Measurements from ENCODE around the gene GRID1. TPM values are rescaled to one million over a fixed set of nuclear protein-coding genes. Genes with fewer than 3 reads are reported as not detected.

The GRID1 gene
- total RNA-seq, 1 donor from 2014 or later: 0.75 TPM

DNA sequence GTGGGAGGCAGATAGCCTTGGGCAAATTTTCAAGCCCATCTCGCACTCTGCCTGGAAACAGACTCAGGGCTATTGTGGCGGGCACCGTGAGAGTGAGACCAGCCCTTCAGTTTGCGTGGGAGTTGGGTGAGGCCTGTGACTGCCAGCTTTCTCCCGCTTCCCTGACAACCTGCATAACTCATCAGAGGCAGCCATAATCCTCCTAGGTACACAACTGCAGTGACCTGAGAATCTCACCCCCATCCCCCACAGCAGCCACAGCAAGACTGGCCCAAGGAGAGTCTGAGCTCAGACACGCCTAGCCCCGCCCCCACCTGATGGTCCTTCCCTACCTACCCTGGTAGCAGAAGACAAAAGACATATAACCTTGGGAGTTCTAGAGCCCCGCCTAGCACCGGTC, 275.4 kb downstream of the GRID1 start:
- DNase-seq (ENCODE audit: low read depth) (no peak), FAIRE-seq (no peak)
- H2AFZ ChIP-seq (ENCODE audit: low read depth, low read length): no peak overlapping the region
- H3K4me1 Mint-ChIP-seq (ENCODE audit: low read depth, unreplicated experiment): no peaks in the 10 kb centered on the region
- no peaks in the 10 kb centered on the region for H3K4me1 ChIP-seq (ENCODE audit: insufficient read depth, low read length)
- H3K27me3 ChIP-seq (ENCODE audit: insufficient read depth, low read length): no peaks in the 10 kb centered on the region
- no peaks in the 10 kb centered on the region for H3K9me3 ChIP-seq (ENCODE audit: insufficient read depth, low read depth, low read length)
- H3K36me3 ChIP-seq (ENCODE audit: insufficient read depth, low read length): no peaks in the 10 kb centered on the region
- no peaks in the 10 kb centered on the region for H3K36me3 Mint-ChIP-seq (ENCODE audit: low read depth, unreplicated experiment)
- no peak for TF ChIP-seq EZH2 (IDR thresholded peaks at IDR 0.05; ENCODE audit: insufficient read depth, low read length)
- TF ChIP-seq, protein P1, sequence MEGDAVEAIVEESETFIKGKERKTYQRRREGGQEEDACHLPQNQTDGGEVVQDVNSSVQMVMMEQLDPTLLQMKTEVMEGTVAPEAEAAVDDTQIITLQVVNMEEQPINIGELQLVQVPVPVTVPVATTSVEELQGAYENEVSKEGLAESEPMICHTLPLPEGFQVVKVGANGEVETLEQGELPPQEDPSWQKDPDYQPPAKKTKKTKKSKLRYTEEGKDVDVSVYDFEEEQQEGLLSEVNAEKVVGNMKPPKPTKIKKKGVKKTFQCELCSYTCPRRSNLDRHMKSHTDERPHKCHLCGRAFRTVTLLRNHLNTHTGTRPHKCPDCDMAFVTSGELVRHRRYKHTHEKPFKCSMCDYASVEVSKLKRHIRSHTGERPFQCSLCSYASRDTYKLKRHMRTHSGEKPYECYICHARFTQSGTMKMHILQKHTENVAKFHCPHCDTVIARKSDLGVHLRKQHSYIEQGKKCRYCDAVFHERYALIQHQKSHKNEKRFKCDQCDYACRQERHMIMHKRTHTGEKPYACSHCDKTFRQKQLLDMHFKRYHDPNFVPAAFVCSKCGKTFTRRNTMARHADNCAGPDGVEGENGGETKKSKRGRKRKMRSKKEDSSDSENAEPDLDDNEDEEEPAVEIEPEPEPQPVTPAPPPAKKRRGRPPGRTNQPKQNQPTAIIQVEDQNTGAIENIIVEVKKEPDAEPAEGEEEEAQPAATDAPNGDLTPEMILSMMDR (IDR thresholded peaks at IDR 0.05; ENCODE audit: insufficient read depth, low read depth, low read length): no peak
- H3K27me3 Mint-ChIP-seq (ENCODE audit: low read depth, unreplicated experiment): peaks cover 3% of the 10 kb centered on the region
- H3K27ac ChIP-seq (ENCODE audit: low read depth, low read length): no peak overlapping the region
- H3K27ac Mint-ChIP-seq (ENCODE audit: unreplicated experiment): no peak overlapping the region
- no peak overlapping the region for H3K4me3 ChIP-seq (ENCODE audit: insufficient read depth, low read depth, low read length)
- H3K79me2 ChIP-seq (ENCODE audit: insufficient read depth, low read length): no peaks in the 10 kb centered on the region
- no peaks in the 10 kb centered on the region for H4K20me1 ChIP-seq (ENCODE audit: insufficient read depth, low read length)
- no peak overlapping the region for H3K4me2 ChIP-seq (ENCODE audit: low read length)
- H3K4me3 Mint-ChIP-seq (ENCODE audit: unreplicated experiment): no peak overlapping the region
- H3K9me3 Mint-ChIP-seq (ENCODE audit: unreplicated experiment): peaks cover 3% of the 10 kb centered on the region
- H3K9ac ChIP-seq (ENCODE audit: low read length): no peak overlapping the region

GRCh38 chr10:86090807-86091206, 275.8 kb downstream of the GRID1 start:
- no peak overlapping the region for H3K27ac Mint-ChIP-seq (ENCODE audit: unreplicated experiment)
- no peaks in the 10 kb centered on the region for H3K36me3 Mint-ChIP-seq (ENCODE audit: low read depth, unreplicated experiment)
- H3K4me3 Mint-ChIP-seq (ENCODE audit: unreplicated experiment): no peak overlapping the region
- no peaks in the 10 kb centered on the region for H4K20me1 ChIP-seq (ENCODE audit: insufficient read depth, low read length)
- H3K4me3 ChIP-seq (ENCODE audit: insufficient read depth, low read depth, low read length): no peak overlapping the region
- H2AFZ ChIP-seq (ENCODE audit: low read depth, low read length): no peak overlapping the region
- H3K9me3 Mint-ChIP-seq (ENCODE audit: unreplicated experiment): peaks cover 3% of the 10 kb centered on the region
- no peaks in the 10 kb centered on the region for H3K9me3 ChIP-seq (ENCODE audit: insufficient read depth, low read depth, low read length)
- H3K27me3 ChIP-seq (ENCODE audit: insufficient read depth, low read length): no peaks in the 10 kb centered on the region
- no peak overlapping the region for H3K27ac ChIP-seq (ENCODE audit: low read depth, low read length)
- H3K4me2 ChIP-seq (ENCODE audit: low read length): no peak overlapping the region
- FAIRE-seq (no peak), DNase-seq (ENCODE audit: low read depth) (no peak)
- no peaks in the 10 kb centered on the region for H3K4me1 Mint-ChIP-seq (ENCODE audit: low read depth, unreplicated experiment)
- no peaks in the 10 kb centered on the region for H3K4me1 ChIP-seq (ENCODE audit: insufficient read depth, low read length)
- H3K79me2 ChIP-seq (ENCODE audit: insufficient read depth, low read length): no peaks in the 10 kb centered on the region
- H3K9ac ChIP-seq (ENCODE audit: low read length): no peak overlapping the region
- H3K27me3 Mint-ChIP-seq (ENCODE audit: low read depth, unreplicated experiment): peaks cover 4% of the 10 kb centered on the region
- TF ChIP-seq EZH2 (IDR thresholded peaks at IDR 0.05; ENCODE audit: insufficient read depth, low read length): no peak
- TF ChIP-seq, protein P1 (IDR thresholded peaks at IDR 0.05; ENCODE audit: insufficient read depth, low read depth, low read length): no peak
- H3K36me3 ChIP-seq (ENCODE audit: insufficient read depth, low read length): no peaks in the 10 kb centered on the region

DNA sequence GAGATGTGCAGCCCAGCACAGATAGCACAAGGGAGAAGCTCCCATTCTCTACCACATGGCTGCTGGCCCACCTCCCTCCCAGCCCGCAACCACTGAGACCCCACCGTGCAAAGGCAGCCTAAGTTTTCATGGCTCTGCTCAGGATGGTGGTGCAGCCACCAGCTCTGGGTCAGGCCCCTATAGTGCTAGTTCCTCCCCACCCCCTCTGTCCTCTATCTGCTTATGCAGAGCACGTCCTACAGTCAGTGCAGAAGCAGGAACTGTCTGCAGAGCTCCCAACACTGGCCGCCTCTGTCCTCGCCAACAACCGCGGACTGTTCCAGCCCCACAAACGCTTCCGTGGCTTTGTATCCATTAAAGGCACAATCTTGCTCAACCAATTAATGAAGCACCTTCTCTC, 278.9 kb downstream of the GRID1 start:
- Mint-ChIP-seq H3K4me3 (ENCODE audit: unreplicated experiment) (no peak overlapping the region), H3K4me1 (ENCODE audit: low read depth, unreplicated experiment) (no peaks in the 10 kb centered on the region), H3K27ac (ENCODE audit: unreplicated experiment) (no peak overlapping the region), H3K36me3 (ENCODE audit: low read depth, unreplicated experiment) (no peaks in the 10 kb centered on the region), H3K9me3 (ENCODE audit: unreplicated experiment) (peaks cover 3% of the 10 kb centered on the region), H3K27me3 (ENCODE audit: low read depth, unreplicated experiment) (peaks cover 4% of the 10 kb centered on the region)
- Histone ChIP-seq H3K79me2 (ENCODE audit: insufficient read depth, low read length) (no peaks in the 10 kb centered on the region), H3K4me2 (ENCODE audit: low read length) (no peak overlapping the region), H3K9ac (ENCODE audit: low read length) (no peak overlapping the region), H3K27me3 (ENCODE audit: insufficient read depth, low read length) (no peaks in the 10 kb centered on the region), H3K9me3 (ENCODE audit: insufficient read depth, low read depth, low read length) (no peaks in the 10 kb centered on the region), H3K36me3 (ENCODE audit: insufficient read depth, low read length) (no peaks in the 10 kb centered on the region), H3K4me3 (ENCODE audit: insufficient read depth, low read depth, low read length) (no peak overlapping the region), H4K20me1 (ENCODE audit: insufficient read depth, low read length) (no peaks in the 10 kb centered on the region), H3K4me1 (ENCODE audit: insufficient read depth, low read length) (no peaks in the 10 kb centered on the region), H3K27ac (ENCODE audit: low read depth, low read length) (no peak overlapping the region), H2AFZ (ENCODE audit: low read depth, low read length) (no peak overlapping the region)
- FAIRE-seq (no peak), DNase-seq (ENCODE audit: low read depth) (no peak)
- TF ChIP-seq EZH2 (IDR thresholded peaks at IDR 0.05; ENCODE audit: insufficient read depth, low read length): no peak
- TF ChIP-seq, protein P1 (IDR thresholded peaks at IDR 0.05; ENCODE audit: insufficient read depth, low read depth, low read length): no peak
